GM12891 (cell line): ENCODE measurements around the gene GBP7.

Experiments used
- POLR2A ChIP-seq: IDR thresholded peaks from 2 replicates; pipeline ENCODE4 v1.6.1; 2011; ENCODE audit warnings: low read depth, low read length, control low read depth
- SPI1 ChIP-seq: IDR thresholded peaks from 2 replicates; pipeline ENCODE4 v1.6.1; 2011; ENCODE audit warnings: low read depth, low read length, control low read depth
- TAF1 ChIP-seq: IDR thresholded peaks from 2 replicates; pipeline ENCODE4 v1.6.1; 2011; ENCODE audit warnings: low read depth, low read length, control low read depth

DNA sequence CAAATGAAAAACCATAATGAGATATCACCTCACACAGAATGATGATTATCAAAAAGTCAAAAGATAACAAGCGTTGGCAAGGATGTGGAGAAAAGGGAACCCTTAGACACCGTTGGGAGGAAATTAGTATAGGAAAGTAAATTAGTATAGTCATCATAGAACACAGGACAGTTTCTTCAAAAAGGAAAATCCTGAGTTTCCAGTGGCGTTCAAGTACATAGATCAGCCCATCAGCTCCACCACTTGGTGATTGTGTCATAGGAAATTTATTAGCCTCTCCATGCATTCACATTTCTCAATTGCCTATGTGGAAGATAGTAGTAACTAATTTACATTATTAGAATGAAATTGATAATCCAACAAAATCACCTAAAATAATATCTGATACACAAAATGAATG, 29.1 kb downstream of the GBP7 start:
- TF ChIP-seq POLR2A (no peak), TAF1 (no peak), SPI1 (no peak)
